Left forelimb (tissue), 1 donor: ENCODE data around the gene PAM.

Source experiments
- DNase-seq: peaks from one replicate; pipeline ENCODE4 v3.0.0-alpha.2; 2018; ENCODE audit warnings: low spot score

Gene PAM

DNA sequence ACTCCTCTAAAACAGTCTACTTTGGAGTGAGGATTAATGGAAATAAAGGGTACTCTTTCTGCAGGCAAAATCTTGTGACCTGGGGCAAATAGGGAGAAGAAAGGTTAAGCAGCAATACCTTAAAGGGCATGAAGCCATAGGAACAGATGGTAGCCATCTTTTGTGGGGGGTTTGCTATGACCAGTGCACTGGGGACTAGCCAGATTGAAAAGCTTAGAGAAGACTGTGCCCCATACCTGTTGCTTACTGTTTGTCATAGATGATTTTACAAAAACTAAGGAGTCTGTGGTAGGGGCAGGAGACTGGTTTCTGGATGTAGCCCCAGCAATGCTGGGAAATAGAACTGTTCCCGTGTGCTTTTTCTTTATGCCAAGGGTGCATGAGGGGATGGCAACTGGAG, 58.6 kb downstream of the PAM start:
- no peak for DNase-seq

DNA sequence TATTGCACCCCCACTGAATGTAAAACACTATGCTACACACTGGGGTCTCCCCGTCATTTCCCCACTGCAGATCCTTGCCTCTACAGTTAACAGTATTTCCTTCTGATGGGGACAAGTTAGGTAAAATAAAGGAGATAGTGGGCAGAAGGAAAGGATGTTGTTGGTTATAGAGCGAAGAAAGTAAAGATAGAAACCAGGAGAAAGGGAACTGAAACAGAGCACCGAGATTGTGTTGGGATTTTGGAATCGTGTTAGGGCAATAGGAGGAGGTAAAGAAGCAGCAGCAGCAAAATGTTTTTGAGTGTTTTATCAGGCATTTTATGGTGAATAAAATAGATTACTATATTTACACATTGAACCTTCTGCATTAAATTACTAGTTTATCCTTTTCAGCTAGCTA, 60.0 kb downstream of the PAM start:
- DNase-seq: no peak

DNA sequence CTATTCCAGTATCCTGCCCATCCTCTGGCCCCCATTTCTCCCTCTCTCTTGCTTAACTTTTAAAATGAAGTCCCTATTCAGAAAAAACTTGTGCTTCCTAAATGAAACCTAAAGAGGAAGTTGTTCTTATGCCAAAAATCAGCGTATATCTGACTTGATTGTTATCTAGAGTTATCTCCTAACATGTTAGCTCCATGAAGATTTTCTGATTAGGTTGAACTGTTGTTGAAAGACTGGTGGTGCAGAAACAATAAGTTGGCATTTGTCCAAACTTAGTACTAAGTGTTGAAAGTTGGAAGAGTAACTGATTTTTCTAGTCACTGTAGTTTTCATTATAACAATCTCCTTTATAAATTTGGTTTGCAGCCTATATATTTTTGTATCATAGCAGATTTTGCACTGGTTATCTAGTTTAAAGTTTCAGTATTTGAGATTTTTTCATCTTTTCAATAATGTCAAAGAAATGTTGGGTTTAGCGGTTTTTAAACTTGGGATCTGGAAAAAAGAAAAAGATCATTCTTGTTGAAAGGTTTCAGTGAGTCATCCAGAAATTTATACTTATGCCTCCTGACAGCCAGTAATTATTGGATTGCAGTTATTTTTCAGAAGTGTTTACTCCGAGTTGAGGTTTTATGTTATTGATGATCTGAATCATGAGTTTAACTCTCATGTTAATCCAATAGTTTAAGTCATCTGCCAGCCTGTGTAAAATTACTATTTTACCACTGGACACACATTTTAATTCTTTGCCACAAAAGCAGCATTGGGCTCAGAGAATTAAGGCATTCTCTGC, 60.6 kb downstream of the PAM start:
- DNase-seq: no peak

DNA sequence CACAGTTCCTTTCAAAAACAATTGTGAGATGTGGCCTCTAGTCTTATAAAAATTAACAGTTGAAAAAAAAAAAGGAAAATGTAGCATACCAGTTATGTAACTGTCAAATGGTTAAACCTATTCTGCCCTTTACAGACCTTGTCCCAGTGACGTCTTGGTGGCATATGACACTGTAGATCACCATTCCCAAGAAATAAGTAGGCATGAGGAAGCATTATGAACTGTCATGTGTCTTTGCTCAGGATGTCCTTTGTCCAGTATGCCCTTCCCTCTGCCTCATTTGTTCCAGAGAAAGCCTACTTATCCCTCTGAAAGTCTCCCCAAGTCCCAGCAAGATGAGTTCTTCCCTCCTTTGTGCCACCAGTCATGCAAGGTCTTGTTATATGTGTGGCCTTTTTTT, 63.2 kb downstream of the PAM start:
- DNase-seq: no peak

DNA sequence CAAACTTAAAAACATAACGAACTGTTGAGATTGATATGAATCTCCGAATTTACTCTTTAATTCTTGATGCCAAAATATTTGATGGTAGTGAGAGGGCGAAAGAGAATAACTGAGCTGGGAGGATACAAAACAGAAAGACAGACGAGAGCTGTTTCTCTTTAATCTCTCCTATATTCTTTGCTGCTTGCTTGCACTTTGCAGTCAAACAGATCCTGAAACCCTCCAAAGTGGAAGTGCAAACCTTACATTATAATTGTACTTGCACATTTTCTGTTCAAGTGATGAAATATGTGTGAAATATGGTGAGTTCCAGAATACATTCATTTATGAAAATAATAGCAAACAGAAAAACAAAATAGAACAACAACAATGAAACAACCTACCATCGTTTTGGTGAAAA, 63.8 kb downstream of the PAM start:
- DNase-seq: no peak

DNA sequence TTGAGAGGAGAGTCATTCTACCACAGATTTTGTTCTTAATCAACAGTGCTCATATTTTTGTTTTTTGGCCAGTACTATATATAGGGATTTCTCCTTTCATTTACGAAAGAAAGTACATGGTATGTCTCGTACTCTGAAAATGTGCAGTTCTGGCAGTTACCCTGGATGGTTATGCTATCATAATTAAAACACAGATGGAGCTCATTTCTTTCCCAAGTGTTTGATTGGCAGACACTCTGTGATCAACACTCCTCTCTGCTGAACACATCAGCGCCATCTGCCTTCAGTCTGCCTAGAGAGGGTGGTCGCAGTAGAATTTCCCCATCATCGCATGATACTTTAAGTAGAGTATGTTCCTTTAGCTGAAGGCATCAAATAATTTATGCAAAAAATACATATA, 64.5 kb downstream of the PAM start:
- DNase-seq: no peak

DNA sequence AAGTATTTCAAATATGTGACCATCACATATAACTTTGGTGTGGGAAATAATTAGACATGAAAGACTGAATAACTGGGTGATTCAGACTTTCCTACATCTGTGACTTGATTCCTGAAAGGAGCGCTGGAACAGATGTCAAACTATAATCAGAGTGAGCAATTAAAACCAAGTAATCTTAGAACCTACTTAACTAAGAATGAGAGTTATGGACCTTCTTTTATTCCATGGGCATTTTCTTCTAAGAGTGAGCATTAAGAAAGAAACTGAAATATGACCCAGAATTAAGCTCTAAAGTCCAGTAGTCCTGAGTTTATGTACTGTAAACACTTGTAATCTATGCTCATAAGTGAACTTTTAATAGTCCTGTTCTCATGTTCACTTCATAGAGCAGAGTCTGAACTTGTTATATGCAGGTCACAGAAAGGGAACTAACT, 68.4 kb downstream of the PAM start:
- no peak for DNase-seq

DNA sequence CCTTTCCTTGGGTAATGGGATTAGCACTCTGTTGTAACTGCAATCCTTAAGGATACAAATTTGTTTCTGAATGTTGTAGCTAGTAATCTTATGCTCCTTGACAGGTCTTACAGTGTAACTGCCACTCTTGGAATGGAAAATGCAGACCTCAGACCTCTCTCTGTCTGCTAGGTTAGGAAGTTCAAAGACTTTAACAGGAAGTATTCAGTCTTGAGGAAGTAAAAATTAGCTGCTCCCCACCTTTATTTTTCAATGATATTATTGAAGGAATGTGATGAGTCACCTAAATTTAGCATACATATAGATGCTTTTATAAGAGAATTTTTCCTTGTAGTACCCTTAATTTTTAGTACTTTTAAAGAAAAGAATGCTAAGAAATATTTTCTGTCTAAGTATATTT, 71.5 kb downstream of the PAM start:
- no peak for DNase-seq

DNA sequence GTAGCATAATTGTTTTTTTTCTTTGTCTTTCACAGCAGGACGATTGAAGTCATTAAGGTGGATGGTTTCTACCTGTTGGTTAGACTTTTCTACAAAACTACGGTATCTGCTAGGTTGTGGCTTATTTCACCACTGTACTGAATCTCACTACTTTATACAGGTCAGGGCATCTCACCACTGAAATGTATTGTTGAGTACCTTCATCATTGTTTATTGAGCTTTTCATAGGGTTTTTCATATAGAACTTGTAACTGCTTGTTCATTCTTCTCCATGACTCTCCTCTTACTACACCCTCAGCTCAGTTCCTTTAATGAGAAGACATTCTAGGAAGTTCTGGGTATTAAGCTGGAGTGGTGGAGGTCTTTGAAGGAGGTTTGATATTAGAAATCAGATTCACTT, 75.1 kb downstream of the PAM start:
- DNase-seq: no peak

DNA sequence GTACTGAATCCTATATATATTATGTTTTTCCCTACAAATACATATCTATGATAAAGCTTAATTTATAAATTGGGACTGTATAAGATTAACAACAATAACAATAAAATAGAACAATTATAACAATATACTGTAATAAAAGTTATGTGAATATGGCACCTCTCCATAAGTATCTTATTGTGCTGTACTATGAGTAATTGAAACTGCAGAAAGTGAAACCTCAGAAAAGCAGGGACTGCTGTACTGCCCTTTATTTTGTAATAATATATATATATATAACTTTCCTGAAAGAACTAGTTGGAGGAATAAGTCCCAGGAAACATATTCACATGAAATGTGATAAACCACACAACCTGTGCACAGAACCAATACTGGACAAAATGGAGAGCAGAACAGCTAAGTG, 77.3 kb downstream of the PAM start:
- no peak for DNase-seq

DNA sequence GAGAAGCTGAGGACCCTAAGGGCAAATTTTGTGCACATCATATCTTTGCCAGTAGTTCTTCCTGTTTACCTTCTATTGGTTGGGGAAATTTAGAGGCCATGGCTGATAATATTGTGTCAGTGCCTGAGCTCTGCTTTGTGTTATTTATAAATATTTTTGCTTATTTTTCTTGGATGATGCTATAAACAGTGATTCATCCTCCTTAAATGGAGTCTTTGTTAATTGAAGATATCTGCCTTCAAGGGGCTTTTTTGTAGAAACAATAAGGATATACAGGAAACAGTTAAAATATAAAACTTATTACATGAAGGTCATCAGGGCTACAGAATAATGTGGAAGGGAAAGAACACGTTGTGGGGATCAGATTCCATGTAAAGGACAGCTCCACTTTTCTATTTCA, 78.0 kb downstream of the PAM start:
- DNase-seq: no peak

DNA sequence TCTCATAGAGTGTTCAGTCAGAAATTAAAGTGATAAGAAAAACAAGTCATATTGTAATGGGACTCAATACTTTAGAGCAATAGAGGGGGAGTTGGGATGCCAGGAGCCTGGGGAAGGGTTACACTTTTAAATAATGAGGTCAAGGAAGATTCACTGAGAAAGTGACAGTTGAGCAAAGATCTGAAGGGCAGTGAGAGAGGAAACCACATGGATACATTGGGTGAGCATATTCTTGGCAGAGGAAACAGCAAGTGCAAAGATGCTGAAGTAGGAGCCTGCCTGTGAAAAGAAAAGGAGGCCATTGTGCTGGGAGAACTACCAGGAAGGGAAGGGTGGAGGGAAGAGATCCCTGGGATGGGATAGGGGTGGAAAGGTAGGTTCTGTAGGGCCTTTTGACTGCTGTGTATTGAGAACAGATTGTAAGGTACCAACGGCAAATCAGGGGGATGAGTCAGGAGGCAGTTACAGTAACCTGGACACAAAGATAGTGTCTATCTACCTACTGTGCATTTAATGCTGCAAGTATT, 79.4 kb downstream of the PAM start:
- DNase-seq: no peak

DNA sequence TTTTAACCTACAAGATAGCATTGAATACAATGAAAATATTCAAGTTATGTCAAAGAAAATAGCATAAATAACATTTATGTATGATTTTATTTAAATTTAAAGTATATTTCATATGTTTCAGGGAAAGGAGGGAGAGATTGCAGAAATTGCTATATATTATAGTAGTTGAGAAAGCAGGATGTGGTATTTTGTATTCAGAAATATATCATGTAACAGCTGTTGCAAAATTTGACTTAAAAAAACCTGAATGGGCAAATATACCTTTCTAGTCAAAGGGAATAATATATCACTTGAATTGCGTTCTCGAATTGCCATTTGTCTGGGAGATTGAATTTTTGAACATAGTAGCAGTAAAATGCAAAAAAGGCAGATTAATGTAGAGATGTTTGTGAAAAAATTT, 80.6 kb downstream of the PAM start:
- DNase-seq: no peak

DNA sequence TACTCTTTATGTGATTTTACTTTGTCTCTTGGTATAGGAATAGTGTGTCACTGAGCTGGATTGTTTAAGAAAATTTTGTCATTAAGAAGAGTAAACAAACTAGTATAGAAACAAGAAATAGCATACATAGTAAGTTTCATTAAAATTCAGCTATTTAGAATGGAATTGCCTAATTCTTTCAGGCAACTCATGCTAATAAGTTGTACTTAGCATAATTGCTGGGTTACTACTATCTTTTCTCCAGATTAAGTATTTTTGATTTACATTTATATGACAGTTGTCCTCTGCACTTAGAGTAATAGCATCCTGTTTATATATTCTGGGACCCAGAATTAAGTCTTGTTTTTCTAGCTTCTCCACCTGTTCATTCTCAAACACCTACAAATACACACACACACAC, 85.9 kb downstream of the PAM start:
- no peak for DNase-seq

DNA sequence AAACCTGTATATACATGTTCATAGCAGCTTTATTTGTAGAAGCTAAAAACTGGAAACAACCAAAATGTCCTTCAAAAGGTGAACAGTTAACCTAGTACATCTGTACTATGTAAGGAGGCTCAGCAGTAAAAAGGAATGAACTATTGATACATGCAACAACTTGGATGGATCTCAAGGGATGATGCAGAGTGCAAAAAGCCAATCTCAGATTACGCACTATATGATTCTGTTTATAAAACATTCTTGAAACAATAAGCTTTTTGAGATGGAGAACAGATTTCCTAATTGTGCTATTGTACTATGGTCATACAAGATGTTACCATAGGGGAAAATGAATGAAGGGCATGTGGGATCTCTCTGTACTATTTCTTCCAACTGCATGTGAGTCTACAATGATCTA, 88.9 kb downstream of the PAM start:
- no peak for DNase-seq

DNA sequence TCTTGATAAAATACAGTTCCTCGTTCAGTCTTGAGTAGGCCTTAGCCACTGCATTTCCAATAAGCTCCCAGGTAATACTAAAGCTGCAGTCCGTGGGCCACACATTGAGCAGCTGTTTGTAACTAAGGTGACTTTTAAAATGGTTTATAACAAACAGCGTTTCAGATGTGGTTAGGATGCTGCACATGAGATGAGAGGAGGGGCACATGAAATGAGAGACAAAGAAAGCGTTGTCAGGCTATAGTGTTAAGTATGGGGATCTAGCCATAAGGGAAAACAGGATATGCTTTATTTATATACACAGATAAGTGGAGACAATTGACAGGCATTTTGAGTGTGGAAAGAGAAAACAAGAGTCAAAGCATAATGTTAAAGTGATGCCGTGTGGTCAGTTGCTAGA, 89.9 kb downstream of the PAM start:
- DNase-seq: no peak

DNA sequence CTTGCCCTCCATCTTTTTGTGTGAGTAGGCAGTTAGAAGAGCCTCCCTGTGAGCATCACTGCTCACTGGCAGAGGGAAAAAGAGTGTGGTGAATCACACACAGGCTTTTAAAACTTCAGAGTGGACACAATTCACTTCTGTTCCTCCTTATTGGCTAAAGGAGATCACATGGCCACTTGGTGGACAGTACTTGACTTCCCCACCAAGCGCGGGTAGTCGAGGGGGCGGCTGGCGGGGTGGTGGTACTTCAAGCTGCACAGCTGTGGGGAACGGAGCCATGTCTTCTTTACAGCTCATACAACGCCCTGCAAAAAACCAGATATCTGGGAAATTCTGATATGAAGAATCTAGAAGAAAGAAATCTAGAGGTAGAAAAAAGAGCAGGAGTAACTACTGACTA, 95.4 kb downstream of the PAM start:
- DNase-seq: no peak

DNA sequence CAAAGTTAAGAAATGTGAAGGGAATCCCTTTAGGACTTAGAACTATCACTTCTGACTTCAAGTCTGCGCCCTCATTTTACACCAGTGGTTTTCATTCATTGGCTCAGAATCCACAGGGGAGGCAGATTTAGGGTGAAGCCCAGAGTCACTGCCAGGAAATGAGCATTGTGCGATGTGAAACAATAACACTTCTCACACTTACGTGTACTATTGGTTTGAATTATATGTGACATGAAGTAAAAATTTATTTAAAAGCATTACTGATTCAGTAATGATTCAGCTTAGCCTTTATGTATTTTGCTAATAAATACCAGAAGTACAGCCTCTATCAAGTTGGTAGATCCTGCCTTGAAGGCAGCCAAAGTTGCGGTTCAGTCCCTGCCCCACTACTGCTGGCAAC, 98.6 kb downstream of the PAM start:
- no peak for DNase-seq

DNA sequence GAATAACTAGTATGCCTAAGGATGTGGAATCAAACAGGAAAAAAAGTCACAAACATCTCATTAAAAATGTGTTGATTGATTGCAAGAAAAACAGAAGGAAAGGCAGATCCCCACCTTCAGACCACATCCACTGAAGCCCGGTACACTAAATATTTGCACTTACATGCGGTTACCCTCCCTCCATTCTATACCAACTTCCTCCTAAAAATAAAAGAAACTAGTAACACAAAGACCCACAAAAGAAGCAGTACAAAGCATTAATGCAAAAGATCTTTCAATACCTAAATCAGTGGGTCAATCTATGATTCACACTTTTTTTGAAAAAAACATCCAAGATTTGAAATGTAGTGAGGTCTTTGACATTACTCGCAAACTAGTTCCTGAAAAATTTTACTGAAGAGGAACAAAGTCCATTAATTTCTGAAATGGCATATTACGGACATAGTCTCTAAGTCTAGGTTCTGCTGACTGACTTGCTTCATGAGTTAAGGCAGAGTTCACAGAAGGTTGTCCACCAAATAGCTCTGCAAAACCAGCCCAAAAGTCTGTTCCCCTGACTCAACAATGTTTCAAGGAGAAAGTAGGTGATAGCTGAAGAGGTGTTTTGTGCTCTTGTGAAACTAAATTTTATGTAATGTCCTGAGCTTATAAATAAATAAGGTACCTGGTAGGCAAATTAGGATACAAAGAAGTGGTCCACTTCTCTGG, 100.7 kb downstream of the PAM start:
- DNase-seq: no peak

DNA sequence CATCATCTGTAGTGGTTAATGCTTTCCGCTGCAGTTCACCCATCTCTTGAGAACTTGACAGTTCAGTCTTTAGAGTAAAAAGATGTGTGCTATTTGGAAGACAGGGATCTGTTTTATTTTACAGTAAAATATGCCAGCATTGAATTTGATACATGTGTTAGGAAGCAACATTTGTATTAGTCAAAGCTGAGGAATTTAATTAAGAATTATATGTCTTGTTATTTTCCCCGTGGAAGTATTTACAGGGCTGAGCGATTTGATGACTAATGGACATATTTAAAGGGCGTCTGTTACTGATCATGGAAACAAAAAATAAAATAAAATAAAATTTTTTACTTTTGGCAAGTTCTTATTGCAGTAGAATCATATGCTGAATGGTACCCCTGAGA, 101.3 kb downstream of the PAM start:
- no peak for DNase-seq

DNA sequence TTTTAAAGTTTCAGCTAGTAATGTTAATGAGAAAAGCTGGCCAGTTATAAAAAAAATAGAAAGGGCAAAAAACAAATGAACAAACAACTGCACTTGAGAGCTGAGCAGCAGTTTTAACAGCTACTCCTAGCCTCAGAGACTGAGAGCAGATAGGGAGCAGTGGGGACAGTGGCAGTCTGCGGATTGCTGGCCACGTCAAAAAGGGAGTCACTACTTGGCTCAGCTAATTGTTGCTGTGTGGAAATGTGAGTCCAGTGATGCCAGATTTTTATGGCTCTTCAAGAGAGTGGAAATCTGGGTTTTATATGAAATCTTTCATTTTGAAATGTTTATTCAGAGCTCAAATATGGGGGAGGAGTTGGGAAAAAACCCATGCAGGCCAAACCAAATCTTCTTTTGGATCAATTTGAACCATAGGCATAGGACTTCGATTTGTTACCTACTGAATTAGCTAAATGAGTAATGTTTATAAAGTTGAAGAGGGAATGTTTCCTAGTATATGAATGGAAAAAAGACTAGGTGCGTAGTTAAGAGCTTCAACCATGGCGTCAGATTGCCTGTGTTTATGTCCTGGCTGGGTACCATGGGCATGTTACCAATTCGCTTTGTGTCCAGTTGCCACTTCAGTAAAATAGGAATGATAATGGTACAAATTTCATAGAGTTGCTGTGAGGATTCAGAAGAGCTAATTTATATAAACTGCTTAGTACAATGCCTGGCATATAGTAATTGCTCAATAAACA, 102.1 kb downstream of the PAM start:
- DNase-seq: no peak

DNA sequence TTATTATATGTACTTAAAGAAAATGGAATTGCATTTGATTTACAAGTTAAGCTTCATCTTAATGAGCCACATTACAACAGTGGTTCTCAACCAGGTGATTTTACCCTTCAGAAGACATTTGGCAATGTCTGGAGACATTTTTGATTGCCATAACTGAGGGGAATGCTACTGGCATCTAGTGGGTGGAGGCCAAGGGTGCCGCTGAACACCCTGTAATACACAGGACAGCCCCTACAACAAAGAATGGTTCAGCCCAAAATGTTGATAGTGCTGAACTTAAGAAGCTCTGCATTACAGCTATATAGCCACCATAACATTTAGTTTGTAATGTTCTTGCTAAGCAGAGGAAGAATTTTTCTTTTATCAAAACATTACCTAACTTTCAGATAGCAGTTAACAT, 103.1 kb downstream of the PAM start:
- no peak for DNase-seq

DNA sequence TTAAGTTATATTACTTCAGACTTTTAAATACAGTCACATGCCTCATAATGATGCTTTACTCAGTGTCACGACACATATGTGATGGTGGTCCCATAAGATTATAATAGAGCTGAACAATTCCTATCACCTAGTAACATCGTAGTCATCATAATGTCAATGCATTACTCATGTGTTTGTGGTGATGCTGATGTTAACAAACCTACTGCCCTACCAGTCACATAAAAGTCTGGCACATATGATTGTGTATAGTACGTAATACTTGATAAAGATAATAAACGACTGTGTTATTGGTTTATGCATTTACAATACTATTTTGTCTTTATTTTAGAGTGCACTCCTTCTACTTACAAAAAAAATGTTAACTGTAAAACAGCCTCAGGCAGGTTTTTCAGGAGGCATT, 103.7 kb downstream of the PAM start:
- DNase-seq: no peak
